GM19372 (cell line): ENCODE measurements around the gene ZCCHC8.
"Not testable (repeated sequence)": the region's sequence is repeated elsewhere in the genome, so short reads cannot be mapped to it uniquely, and the experiment has no call there.

ENCODE experiments used
- ATAC-seq: cut with Tn5 transposase; IDR thresholded peaks from one replicate; pipeline ENCODE4 v1.9.1; 2021; ENCODE audit warnings: mild to moderate bottlenecking, low read depth, moderate library complexity; ENCODE audit not compliant: unreplicated experiment

The ZCCHC8 gene

GRCh38 chr12:122513028-122513427 is 12.3 kb upstream of the ZCCHC8 start:
- not testable (repeated sequence) for ATAC-seq

- ATAC-seq, result no peak
Measured at GRCh38 chr12:122508163-122508562, 7.4 kb upstream of the ZCCHC8 start.

GRCh38 chr12:122506393-122506938 is 5.7 kb upstream of the ZCCHC8 start:
- ATAC-seq, result no peak

DNA sequence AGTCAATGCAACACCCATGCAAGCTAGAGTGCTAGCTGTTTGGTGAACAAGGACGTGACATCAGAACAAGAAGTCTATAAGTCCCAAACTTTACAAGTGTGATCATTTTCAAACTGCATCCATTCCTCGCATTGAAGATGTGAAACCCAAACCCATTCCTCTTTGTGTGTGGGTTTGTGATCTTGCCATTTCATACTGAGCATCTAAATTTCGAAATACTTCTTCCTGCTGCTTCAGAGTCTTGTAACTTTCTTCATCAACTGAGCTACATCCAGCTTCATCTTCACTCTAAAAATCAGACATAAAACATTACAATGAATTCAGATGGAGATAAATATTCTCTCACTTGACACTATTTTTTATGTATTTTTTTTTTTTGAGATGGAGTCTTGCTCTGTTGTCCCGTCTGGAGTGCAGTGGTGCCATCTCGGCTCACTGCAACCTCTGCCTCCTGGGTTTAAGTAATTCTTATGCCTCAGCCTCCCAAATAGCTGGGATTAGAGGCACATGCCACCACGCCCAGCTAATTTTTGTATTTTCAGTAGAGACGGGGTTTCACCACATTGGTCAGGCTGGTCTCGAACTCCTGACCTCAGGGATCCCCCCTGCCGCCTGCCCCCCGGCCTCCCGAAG is 4.8 kb upstream of the ZCCHC8 start:
- ATAC-seq, result no peak

GRCh38 chr12:122503783-122504590 is 3.3 kb upstream of the ZCCHC8 start:
- no peak for ATAC-seq

DNA sequence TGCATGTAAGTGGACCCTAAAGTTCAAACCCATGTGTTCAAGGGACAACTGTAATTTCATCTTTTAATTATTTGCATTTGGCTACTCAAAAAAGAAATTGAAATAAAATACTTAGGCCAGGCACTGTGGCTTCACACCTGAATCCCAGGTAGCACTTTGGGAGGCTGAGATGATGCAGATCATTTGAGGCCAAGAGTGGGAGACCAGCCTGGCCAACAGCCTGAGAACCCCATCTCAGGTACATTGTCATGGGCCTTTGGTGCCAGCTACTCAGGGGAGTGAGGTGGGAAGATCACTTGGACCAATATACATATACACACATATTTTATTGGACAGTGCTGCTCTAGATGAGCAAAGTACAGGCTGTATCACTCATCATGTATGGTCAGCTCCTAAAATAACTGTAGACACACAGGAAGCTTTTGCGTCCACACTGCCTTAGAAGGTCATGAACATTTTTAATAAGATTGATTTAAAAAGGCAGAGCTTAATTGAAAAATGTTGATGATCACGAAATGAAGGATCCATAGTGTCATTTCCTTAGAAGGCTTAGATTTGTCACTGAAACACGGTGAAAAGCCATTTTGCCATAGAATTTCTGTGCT is 2.5 kb upstream of the ZCCHC8 start:
- ATAC-seq, result no peak

- no peak for ATAC-seq
Measured at GRCh38 chr12:122501489-122501989, 807 bp upstream of the ZCCHC8 start.

DNA sequence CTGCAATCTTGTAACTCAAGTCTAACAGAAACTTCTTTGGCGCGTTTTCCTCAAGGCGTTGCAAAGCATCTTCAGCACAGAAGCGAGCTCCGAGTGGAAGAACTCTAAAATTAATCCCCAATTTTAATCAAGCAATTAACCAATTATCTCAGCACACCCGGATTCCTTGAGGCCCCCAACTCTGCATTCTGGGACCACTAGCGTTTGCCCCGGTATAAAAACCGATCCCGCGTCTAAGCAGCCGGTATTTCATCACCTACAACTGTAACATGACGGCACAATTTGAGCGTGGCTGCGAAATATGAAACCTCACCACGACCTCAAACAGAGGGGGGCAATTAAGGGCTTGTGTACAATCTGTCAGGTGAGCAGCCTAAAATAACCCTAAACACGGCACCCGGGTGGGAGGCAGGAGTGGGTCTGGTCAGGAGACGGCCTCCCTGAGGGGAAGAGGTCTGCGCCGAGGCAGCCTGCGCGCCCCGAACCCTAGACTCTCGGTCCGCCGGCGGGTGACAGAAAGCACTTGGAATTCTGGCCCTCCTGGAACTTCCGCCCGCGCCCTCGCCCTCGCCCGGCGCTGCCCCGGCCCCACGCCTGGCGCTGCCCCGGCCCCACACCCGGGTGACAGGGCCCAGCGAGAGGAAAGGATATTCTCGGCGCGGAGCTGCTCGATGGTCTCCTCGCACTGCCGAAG is 594 bp downstream of the ZCCHC8 start:
- peak; percentile 11 for ATAC-seq

DNA sequence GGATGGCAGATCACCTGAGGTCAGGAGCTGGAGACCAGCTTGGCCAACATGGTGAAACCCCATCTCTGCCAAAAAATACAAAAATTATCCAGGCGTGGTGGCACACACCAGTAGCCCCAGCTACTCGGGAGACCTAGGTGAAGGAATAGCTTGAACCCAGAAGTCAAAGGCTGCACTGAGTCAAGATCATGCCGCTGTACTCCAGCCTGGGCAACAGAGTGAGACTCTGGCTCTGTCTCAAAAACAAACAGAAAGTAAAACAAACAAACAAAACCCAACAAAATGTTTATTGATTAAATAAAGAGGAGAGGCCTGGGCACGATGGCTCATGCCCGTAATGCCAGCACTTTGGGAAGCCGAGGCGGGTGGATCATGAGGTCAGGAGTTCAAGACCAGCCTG is 5.5 kb downstream of the ZCCHC8 start:
- ATAC-seq, result no peak

DNA sequence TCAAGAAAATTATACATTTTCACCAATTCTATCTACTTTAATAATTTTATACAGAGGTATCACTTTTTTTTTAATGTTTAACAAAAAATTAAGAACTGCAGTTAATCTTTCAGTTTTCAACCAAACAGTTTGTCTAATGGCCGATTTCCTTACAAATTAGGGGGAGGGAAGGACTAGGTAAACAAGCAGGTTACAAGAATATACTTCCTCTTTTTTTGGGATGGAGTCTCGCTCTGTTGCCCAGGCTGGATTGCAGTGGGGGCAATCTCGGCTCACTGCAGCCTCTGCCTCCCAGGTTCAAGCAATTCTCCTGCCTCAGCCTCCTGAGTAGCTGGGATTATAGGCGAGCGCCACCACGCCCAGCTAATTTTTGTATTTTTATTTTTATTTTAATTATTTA is 7.5 kb downstream of the ZCCHC8 start:
- ATAC-seq, result not testable (repeated sequence)

GRCh38 chr12:122491991-122492390 is 8.7 kb downstream of the ZCCHC8 start:
- ATAC-seq, result no peak

DNA sequence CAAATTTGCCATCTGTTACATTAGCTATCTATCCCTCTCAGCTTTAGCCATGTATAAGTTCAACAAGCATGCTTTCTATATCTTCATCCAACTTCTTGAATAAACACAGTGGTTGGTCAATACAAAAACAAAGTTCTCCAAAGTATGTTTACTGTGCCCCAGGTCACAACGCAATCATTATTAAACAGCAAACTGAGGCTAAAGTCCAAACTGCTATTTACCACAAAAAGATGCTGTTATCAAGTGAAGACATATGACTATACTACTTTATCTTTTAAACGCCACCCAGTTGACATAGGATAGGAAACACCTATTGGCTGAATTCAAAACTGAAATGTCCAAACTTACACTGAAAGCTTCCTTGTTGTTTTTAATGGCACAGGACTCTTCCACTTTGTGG is 11.7 kb downstream of the ZCCHC8 start:
- ATAC-seq, result no peak

DNA sequence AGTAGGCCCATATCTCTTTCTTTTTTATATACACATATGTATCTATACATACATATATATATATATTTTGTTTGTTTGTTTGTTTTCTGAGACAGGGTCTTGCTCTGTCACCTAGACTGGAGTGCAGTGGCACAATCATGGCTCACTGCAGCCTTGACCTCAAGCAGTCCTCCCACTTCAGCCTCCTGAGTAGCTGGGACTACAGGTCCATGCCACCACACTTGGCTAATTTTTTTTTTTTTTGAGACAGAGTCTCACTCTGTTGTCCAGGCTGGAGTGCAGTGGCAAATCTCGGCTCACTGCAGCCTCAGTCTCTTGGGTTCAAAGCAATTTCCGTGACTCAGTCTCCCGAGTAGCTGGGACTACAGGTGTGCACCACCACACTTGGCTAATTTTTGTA is 12.9 kb downstream of the ZCCHC8 start:
- not testable (repeated sequence) for ATAC-seq

DNA sequence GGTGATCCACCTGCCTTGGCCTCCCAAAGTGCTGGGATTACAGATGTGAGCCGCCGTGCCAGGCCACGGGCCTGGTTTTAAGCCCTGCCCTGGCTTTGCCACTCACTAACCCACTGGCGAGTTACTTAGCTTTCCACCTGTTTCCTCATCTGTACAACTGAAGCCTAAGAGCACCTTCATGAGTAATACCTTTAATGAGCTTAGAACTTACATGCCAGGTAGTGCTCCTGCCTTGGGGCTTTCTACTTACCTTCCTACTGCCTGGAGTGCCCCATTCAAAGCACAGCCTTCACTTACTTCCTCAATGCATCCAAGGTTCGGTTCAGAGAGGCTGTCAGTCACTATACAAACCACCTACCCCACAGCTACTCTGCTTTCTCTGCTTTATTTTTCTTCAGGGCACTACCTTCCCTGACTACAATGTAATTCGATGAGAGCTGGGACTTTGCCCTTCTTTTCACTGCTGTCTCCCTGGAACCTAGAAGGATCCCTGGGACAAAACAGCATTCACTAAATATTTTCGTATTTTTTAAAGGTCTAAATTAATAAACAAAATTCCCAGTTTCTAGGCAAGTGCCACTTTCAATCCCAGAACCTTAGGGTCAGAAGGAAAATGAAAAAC is 13.8 kb downstream of the ZCCHC8 start:
- ATAC-seq, result no peak

- ATAC-seq, result not testable (repeated sequence)
Measured at GRCh38 chr12:122486360-122486759, 14.4 kb downstream of the ZCCHC8 start.

GRCh38 chr12:122484385-122484784 is 16.3 kb downstream of the ZCCHC8 start:
- ATAC-seq, result not testable (repeated sequence)

GRCh38 chr12:122483969-122484368 is 16.8 kb downstream of the ZCCHC8 start:
- ATAC-seq, result no peak

DNA sequence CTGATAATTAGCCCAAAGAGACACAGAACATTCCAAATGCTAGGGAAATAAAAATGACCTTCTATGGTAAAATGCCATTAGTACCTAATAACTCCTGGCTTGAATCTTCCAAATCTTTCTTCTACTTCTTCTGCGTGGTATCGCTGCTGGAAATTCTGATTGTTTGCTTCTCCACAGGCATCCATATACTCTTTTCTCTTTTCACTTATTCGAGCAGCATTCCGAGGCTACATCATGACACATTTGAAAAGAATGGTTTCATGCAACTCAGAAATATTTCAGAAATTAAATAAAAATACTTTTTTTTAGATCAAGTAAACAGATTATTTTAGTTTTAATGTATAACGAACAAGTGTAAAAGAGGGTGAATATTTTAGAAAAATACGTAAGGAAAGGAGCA is 18.9 kb downstream of the ZCCHC8 start:
- ATAC-seq, result no peak

- no peak for ATAC-seq
Measured at GRCh38 chr12:122480753-122481152, 20.0 kb downstream of the ZCCHC8 start.

DNA sequence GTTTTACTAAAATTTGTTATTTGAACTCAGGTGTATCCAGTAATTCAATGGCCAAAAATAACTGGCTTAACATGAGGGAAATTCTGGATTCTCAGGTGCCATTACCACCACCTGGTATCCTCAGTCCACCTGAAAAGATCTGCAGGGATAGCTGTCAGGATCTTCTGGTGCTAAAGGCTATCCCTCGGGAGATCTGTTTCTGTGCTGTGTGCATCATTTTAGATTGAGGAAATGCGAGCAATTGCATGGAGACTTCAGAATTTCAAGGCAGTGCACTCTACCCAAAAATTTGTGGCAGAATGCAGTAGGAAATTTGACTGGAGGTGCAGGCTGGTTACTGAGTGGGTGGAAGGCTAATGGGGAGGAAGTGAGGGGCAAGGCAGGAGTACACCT is 26.4 kb downstream of the ZCCHC8 start:
- ATAC-seq, result no peak
